Measurements from ENCODE around the gene RFT1.
A peak's percentile ranks its signal among the peaks of the same experiment; 100 is the strongest.
"Not testable (repeated sequence)": the region's sequence is repeated elsewhere in the genome, so short reads cannot be mapped to it uniquely, and the experiment has no call there.

RFT1 gene

DNA sequence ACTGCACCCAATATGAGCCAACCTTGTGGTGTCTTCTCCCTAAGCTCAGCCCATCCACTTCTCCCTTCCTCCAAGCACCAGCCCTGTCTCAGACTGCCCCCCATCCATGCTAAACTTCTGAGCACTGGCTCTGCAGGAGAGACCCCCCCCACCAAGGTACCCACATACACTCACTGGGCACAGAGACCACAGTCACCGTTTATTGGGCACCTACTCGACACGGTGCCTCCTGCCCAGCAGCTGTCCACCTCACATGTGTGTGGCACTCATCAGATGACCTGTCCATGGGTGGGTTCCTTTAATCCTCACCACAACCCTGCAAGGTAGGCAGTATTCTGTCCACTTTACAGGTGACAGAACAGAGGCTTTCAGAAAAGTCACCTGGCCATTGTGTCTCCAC is 62.1 kb downstream of the RFT1 start:
- Histone ChIP-seq H3K27ac (ENCODE audit: insufficient read depth, low read depth, low read length, poor library complexity, severe bottlenecking) (no peak overlapping the region), H3K4me3 (ENCODE audit: insufficient read depth, low read depth, low read length) (no peak overlapping the region), H3K9me3 (ENCODE audit: control insufficient read depth, low read length) (no peaks in the 10 kb centered on the region), H3K4me1 (ENCODE audit: control insufficient read depth, insufficient read depth, low read length) (peaks cover 5% of the 10 kb centered on the region), H3K27me3 (ENCODE audit: control insufficient read depth, insufficient read depth, low read length, poor library complexity, severe bottlenecking) (no peaks in the 10 kb centered on the region), H3K36me3 (ENCODE audit: control insufficient read depth, insufficient read depth, low read length) (no peaks in the 10 kb centered on the region)
- WGBS, 2 experiments = 91 to 94% methylated on average over 3 of the region's 3 CpGs

DNA sequence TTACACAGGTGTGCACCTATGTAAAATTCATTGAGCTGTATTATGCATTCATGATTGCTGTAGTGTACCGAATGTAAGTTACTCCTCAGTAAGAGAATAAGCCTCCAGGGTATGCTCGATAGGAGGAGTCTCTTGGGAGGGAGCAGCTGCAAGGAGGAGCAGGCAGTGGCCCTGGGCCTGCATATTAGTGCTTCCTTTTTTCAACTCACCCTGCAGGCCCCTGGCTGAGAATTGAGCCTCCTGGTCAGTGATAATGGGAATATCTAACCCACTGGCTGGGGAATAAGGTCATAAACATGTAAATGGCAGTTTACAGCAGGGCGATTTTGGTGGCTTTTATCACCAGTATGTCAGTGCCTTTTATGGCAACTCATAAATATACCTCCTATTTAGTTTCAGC is 62.7 kb downstream of the RFT1 start:
- H3K4me3 ChIP-seq (ENCODE audit: insufficient read depth, low read depth, low read length) = no peak overlapping the region
- no peak overlapping the region for H3K27ac ChIP-seq (ENCODE audit: insufficient read depth, low read depth, low read length, poor library complexity, severe bottlenecking)
- no peaks in the 10 kb centered on the region for H3K27me3 ChIP-seq (ENCODE audit: control insufficient read depth, insufficient read depth, low read length, poor library complexity, severe bottlenecking)
- H3K9me3 ChIP-seq (ENCODE audit: control insufficient read depth, low read length) = no peaks in the 10 kb centered on the region
- H3K4me1 ChIP-seq (ENCODE audit: control insufficient read depth, insufficient read depth, low read length) = no peaks in the 10 kb centered on the region
- WGBS, 2 experiments = 81 to 84% methylated on average over 3 of the region's 3 CpGs
- no peaks in the 10 kb centered on the region for H3K36me3 ChIP-seq (ENCODE audit: control insufficient read depth, insufficient read depth, low read length)

GRCh38 chr3:53065841-53066480 is 64.3 kb downstream of the RFT1 start:
- H3K9me3 ChIP-seq (ENCODE audit: control insufficient read depth, low read length) = no peaks in the 10 kb centered on the region
- H3K27me3 ChIP-seq (ENCODE audit: control insufficient read depth, insufficient read depth, low read length, poor library complexity, severe bottlenecking) = no peaks in the 10 kb centered on the region
- 89 to 90% methylated on average over 7 of the region's 7 CpGs for WGBS, 2 experiments
- no peaks in the 10 kb centered on the region for H3K36me3 ChIP-seq (ENCODE audit: control insufficient read depth, insufficient read depth, low read length)
- no peaks in the 10 kb centered on the region for H3K4me1 ChIP-seq (ENCODE audit: control insufficient read depth, insufficient read depth, low read length)
- H3K27ac ChIP-seq (ENCODE audit: insufficient read depth, low read depth, low read length, poor library complexity, severe bottlenecking) = no peak overlapping the region
- no peak overlapping the region for H3K4me3 ChIP-seq (ENCODE audit: insufficient read depth, low read depth, low read length)

GRCh38 chr3:53062905-53063304 is 67.3 kb downstream of the RFT1 start:
- Histone ChIP-seq H3K27ac (ENCODE audit: insufficient read depth, low read depth, low read length, poor library complexity, severe bottlenecking) (no peak overlapping the region), H3K4me3 (ENCODE audit: insufficient read depth, low read depth, low read length) (no peak overlapping the region), H3K9me3 (ENCODE audit: control insufficient read depth, low read length) (no peaks in the 10 kb centered on the region), H3K4me1 (ENCODE audit: control insufficient read depth, insufficient read depth, low read length) (no peaks in the 10 kb centered on the region), H3K36me3 (ENCODE audit: control insufficient read depth, insufficient read depth, low read length) (no peaks in the 10 kb centered on the region), H3K27me3 (ENCODE audit: control insufficient read depth, insufficient read depth, low read length, poor library complexity, severe bottlenecking) (no peaks in the 10 kb centered on the region)
- 90 to 97% methylated on average over 2 of the region's 2 CpGs for WGBS, 2 experiments

- Histone ChIP-seq H3K4me1 (ENCODE audit: control insufficient read depth, insufficient read depth, low read length) (no peaks in the 10 kb centered on the region), H3K9me3 (ENCODE audit: control insufficient read depth, low read length) (no peaks in the 10 kb centered on the region), H3K4me3 (ENCODE audit: insufficient read depth, low read depth, low read length) (no peak overlapping the region), H3K27me3 (ENCODE audit: control insufficient read depth, insufficient read depth, low read length, poor library complexity, severe bottlenecking) (no peaks in the 10 kb centered on the region), H3K36me3 (ENCODE audit: control insufficient read depth, insufficient read depth, low read length) (no peaks in the 10 kb centered on the region), H3K27ac (ENCODE audit: insufficient read depth, low read depth, low read length, poor library complexity, severe bottlenecking) (no peak overlapping the region)
- 88 to 99% methylated on average over 2 of the region's 2 CpGs for WGBS, 2 experiments
Measured at GRCh38 chr3:53056442-53056841, 73.8 kb downstream of the RFT1 start.

DNA sequence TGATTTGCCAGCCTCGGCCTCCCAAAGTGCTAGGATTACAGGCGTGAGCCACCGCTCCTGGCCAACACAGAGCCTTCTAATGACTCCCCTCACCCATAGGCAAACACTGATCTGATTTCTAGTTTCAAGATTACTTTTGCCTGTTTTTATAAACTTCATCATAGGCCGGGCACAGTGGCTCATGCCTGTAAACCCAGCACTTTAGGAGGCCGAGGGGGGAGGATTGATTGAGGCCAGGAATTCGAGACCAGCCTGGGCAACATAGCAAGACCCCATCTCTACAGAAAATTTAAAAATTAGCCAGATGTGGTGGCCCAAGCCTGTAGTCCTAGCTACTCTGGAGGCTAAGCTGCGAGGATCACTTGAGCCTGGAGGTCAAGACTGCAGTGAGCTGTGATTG is 76.0 kb downstream of the RFT1 start:
- H3K4me3 ChIP-seq (ENCODE audit: insufficient read depth, low read depth, low read length); H3K27me3 ChIP-seq (ENCODE audit: control insufficient read depth, insufficient read depth, low read length, poor library complexity, severe bottlenecking); H3K36me3 ChIP-seq (ENCODE audit: control insufficient read depth, insufficient read depth, low read length); H3K27ac ChIP-seq (ENCODE audit: insufficient read depth, low read depth, low read length, poor library complexity, severe bottlenecking); H3K4me1 ChIP-seq (ENCODE audit: control insufficient read depth, insufficient read depth, low read length); H3K9me3 ChIP-seq (ENCODE audit: control insufficient read depth, low read length): not testable (repeated sequence)
- 79 to 94% methylated on average over 6 to 7 of the region's 7 CpGs for WGBS, 2 experiments

DNA sequence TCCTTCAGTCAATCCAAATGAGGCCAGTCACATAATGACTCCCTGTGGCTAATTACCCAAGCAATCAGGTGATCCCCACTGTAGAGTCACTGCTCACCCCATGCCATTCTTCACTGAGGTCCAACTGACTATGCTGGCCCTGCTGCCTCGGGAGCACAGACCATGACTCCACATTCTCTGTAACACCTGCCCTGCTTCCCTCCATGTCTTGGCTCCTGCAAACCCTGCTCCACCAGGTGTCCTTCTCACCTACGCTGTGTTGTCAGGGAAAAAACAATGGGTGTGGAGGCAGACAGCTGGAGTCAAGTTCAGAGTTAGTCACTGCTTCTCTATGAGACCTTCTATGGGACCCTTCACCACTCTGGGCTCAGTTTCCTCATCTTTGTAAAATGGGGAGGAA is 78.3 kb downstream of the RFT1 start:
- 81 to 94% methylated on average over 2 of the region's 2 CpGs for WGBS, 2 experiments
- no peak overlapping the region for H3K27ac ChIP-seq (ENCODE audit: insufficient read depth, low read depth, low read length, poor library complexity, severe bottlenecking)
- H3K36me3 ChIP-seq (ENCODE audit: control insufficient read depth, insufficient read depth, low read length) = no peaks in the 10 kb centered on the region
- H3K27me3 ChIP-seq (ENCODE audit: control insufficient read depth, insufficient read depth, low read length, poor library complexity, severe bottlenecking) = peaks cover 18% of the 10 kb centered on the region
- H3K9me3 ChIP-seq (ENCODE audit: control insufficient read depth, low read length) = no peaks in the 10 kb centered on the region
- no peak overlapping the region for H3K4me3 ChIP-seq (ENCODE audit: insufficient read depth, low read depth, low read length)
- H3K4me1 ChIP-seq (ENCODE audit: control insufficient read depth, insufficient read depth, low read length) = no peaks in the 10 kb centered on the region

DNA sequence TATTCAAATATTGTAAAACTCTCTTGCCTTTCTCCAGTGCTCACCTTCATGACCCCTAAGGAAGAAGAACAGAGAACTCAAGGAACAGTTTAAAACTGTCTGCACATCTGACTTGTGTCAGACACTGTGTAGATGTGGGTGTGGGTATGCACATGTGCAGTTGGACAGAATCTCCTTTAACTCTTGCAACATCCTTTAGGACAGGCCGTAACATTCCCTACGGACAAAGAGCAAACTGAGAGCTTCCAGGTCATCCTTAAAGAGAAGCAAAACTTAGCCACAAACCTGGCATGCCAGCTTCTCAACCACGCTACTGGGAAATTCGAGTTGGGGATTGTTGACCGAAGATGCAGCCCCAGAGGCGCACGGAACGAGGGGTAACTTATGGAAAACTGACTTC is 80.2 kb downstream of the RFT1 start:
- Histone ChIP-seq H3K4me3 (ENCODE audit: insufficient read depth, low read depth, low read length) (no peak overlapping the region), H3K27me3 (ENCODE audit: control insufficient read depth, insufficient read depth, low read length, poor library complexity, severe bottlenecking) (peaks cover 30% of the 10 kb centered on the region), H3K4me1 (ENCODE audit: control insufficient read depth, insufficient read depth, low read length) (no peaks in the 10 kb centered on the region), H3K36me3 (ENCODE audit: control insufficient read depth, insufficient read depth, low read length) (no peaks in the 10 kb centered on the region), H3K9me3 (ENCODE audit: control insufficient read depth, low read length) (no peaks in the 10 kb centered on the region), H3K27ac (ENCODE audit: insufficient read depth, low read depth, low read length, poor library complexity, severe bottlenecking) (no peak overlapping the region)
- 89 to 93% methylated on average over 8 of the region's 8 CpGs for WGBS, 2 experiments

DNA sequence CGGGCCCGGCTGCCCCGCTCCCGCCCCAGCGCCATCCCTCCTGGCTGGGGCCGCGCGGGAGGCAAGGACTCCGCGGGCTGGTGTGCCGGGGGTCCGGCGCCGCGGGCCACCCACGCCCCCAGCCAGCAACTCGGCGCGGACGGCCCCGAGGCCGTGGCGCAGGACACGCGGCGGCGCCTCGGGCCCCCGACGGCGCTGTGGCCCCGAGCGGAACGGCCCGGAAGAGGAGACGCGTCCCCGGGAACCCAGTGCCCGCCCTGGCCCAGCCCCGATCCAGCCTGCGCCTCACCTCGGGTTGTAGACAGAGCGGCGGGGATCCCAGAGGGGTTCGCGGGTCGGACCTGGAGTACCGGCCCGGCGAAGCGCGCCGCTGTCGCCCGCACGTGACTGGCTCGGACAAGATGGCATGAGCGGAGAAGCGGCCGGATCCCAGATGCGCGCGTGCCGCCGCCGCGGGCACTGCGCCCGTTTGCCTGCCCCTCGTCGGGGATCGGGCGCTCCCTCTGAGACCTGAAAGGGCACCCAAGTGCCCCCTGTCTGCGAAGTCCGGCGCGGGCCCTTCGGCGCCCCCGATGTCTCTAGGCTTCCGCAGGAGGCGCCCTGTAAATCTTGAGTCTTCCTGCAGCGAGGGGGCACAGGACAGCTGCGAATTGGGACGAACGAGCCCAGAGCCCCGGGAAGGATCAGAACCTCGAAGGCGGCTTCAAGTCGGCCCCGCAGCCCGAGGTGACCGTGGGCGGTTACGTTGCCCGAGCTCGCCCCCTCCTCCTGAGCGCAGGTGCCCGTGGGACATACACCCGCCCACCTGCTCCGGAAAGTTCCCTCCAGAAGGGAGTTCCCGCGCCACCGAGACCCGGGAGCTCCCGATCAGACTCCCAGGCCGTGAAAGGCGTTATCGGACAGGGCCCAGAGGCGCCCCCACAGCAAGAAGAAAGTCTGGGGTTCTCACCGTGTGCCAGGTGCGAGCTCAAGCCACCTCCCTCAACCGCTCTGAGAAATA is 83.8 kb downstream of the RFT1 start:
- Histone ChIP-seq H3K27ac (ENCODE audit: insufficient read depth, low read depth, low read length, poor library complexity, severe bottlenecking) (no peak overlapping the region), H3K4me1 (ENCODE audit: control insufficient read depth, insufficient read depth, low read length) (peaks cover 6% of the 10 kb centered on the region), H3K27me3 (ENCODE audit: control insufficient read depth, insufficient read depth, low read length, poor library complexity, severe bottlenecking) (peaks cover 54% of the 10 kb centered on the region), H3K9me3 (ENCODE audit: control insufficient read depth, low read length) (no peaks in the 10 kb centered on the region), H3K36me3 (ENCODE audit: control insufficient read depth, insufficient read depth, low read length) (no peaks in the 10 kb centered on the region), H3K4me3 (ENCODE audit: insufficient read depth, low read depth, low read length) (peak overlapping the region; percentile 73)
- WGBS, 2 experiments = 2% methylated on average over 113 of the region's 113 CpGs

GRCh38 chr3:53045518-53046170 is 84.6 kb downstream of the RFT1 start, which contains the start of gene SFMBT1:
SFMBT1 (minus strand) TSS chr3:53046073; CDS start chr3:52969128, 76,945 bp downstream.
- 0% methylated on average over 117 of the region's 117 CpGs for WGBS, 2 experiments
- H3K27me3 ChIP-seq (ENCODE audit: control insufficient read depth, insufficient read depth, low read length, poor library complexity, severe bottlenecking) = peaks cover 54% of the 10 kb centered on the region
- H3K27ac ChIP-seq (ENCODE audit: insufficient read depth, low read depth, low read length, poor library complexity, severe bottlenecking) = peak within 1 kb of the TSS; percentile 63
- H3K4me3 ChIP-seq (ENCODE audit: insufficient read depth, low read depth, low read length) = peak within 1 kb of the TSS; percentile 73
- no peaks in the 10 kb centered on the region for H3K9me3 ChIP-seq (ENCODE audit: control insufficient read depth, low read length)
- no peaks in the 10 kb centered on the region for H3K36me3 ChIP-seq (ENCODE audit: control insufficient read depth, insufficient read depth, low read length)
- H3K4me1 ChIP-seq (ENCODE audit: control insufficient read depth, insufficient read depth, low read length) = peaks cover 6% of the 10 kb centered on the region
